ENCODE measurements around the gene SLC66A2.

GRCh38 chr18:79910563-79911343 lies 40.7 kb downstream of the SLC66A2 start:
- TF ChIP-seq EZH2 (IDR thresholded peaks at IDR 0.05; ENCODE audit: borderline replicate concordance, low read length): no peak
- TF ChIP-seq, protein P1, sequence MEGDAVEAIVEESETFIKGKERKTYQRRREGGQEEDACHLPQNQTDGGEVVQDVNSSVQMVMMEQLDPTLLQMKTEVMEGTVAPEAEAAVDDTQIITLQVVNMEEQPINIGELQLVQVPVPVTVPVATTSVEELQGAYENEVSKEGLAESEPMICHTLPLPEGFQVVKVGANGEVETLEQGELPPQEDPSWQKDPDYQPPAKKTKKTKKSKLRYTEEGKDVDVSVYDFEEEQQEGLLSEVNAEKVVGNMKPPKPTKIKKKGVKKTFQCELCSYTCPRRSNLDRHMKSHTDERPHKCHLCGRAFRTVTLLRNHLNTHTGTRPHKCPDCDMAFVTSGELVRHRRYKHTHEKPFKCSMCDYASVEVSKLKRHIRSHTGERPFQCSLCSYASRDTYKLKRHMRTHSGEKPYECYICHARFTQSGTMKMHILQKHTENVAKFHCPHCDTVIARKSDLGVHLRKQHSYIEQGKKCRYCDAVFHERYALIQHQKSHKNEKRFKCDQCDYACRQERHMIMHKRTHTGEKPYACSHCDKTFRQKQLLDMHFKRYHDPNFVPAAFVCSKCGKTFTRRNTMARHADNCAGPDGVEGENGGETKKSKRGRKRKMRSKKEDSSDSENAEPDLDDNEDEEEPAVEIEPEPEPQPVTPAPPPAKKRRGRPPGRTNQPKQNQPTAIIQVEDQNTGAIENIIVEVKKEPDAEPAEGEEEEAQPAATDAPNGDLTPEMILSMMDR (conservative IDR thresholded peaks at IDR 0.05 in 1 of 2, IDR thresholded peaks at IDR 0.05 in 1 of 2; ENCODE audit: extremely low read depth in 1 of 2, insufficient read depth in 1 of 2, low read depth in 1 of 2, low read length in 2 of 2): no peak
